ENCODE measurements around the gene FXYD4.

Gene FXYD4

DNA sequence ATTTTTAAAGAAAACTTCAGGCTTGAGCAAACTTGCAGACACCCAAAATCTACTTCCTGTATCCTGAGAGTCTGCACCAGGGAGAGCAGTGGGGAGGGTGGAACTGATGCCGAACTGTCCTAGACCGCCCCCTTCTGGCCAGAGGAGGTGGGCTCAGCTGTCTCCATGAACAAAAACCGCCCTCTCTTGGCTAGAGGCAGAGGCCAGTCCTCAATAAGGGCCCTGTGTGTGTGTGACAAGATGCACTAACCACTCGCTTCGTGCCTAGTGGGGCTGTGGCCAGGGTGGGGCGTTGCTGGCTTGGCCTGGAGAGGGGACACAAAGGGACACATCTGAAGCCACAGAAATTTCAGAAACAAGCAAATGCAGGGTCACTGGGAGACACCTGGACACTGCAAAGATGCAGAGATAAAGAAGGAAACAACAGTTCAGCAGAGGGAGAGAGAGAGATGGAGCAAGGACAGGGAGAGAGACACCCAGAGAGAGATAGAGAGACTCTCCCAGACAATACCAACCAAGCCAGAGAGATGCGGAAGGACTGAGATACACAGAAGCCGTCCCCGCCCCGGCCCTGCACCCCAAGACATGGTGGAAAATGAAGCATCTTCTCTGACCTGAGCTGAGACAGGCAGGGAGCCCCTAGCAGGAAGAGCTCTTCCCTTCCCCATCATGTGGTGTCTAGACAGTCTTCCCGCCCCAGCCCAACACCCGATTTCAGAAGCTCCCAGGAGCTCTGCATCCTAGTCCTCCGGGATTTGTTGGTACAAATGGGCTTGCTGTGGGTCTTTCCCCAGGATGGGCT, 22.7 kb upstream of the FXYD4 start:
- H3K4me3 ChIP-seq (ENCODE audit: low read depth, low read length) = no peak overlapping the region
- TF ChIP-seq, protein P1, sequence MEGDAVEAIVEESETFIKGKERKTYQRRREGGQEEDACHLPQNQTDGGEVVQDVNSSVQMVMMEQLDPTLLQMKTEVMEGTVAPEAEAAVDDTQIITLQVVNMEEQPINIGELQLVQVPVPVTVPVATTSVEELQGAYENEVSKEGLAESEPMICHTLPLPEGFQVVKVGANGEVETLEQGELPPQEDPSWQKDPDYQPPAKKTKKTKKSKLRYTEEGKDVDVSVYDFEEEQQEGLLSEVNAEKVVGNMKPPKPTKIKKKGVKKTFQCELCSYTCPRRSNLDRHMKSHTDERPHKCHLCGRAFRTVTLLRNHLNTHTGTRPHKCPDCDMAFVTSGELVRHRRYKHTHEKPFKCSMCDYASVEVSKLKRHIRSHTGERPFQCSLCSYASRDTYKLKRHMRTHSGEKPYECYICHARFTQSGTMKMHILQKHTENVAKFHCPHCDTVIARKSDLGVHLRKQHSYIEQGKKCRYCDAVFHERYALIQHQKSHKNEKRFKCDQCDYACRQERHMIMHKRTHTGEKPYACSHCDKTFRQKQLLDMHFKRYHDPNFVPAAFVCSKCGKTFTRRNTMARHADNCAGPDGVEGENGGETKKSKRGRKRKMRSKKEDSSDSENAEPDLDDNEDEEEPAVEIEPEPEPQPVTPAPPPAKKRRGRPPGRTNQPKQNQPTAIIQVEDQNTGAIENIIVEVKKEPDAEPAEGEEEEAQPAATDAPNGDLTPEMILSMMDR (conservative IDR thresholded peaks at IDR 0.05; ENCODE audit: low read depth, low read length) = peak; percentile 99
- DNase-seq (ENCODE audit: low read depth) = peak; percentile 87

DNA sequence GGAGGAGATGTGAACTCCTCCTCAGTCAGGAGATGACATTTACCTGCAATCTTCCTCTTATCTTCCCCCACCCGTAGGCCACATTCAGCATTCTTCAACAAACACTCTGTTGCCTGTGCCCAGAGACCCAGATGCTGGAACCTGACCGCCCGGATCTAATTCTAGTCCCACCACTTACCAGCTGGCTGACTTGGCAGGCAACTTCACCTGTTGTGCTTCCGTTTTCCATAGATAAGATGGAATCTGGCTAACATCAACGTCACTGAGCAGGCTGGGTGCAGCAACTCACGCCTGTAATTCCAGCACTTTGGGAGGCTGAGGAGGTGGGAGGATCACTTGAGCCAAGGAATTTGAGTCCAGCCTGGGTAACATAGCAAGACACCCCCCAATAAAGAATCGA, 21.3 kb upstream of the FXYD4 start:
- no peak for DNase-seq (ENCODE audit: low read depth)
- H3K4me3 ChIP-seq (ENCODE audit: low read depth, low read length) = no peak overlapping the region
- TF ChIP-seq, protein P1 (conservative IDR thresholded peaks at IDR 0.05; ENCODE audit: low read depth, low read length) = no peak

DNA sequence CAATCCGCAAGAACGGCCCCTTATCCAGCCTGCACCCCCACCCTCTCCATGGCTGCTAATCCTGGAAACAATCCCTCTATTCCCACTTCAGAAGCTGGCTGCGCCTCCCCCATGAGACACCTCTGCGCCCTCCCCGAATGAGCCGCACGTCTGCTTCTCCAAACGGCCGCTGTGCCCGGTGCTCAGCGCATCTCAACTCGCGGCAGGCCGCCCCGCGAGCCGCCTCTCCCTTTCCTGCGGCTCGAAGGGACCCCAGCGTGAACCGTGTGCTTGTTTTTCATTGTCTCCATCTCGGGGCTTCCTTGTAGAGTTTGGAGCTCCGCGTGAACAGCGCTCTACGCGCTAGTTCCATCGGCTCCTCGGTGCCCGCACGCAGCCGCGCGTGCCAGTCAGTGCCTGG, 20.8 kb upstream of the FXYD4 start:
- H3K4me3 ChIP-seq (ENCODE audit: low read depth, low read length) = no peak overlapping the region
- TF ChIP-seq, protein P1 (conservative IDR thresholded peaks at IDR 0.05; ENCODE audit: low read depth, low read length) = no peak
- no peak for DNase-seq (ENCODE audit: low read depth)

DNA sequence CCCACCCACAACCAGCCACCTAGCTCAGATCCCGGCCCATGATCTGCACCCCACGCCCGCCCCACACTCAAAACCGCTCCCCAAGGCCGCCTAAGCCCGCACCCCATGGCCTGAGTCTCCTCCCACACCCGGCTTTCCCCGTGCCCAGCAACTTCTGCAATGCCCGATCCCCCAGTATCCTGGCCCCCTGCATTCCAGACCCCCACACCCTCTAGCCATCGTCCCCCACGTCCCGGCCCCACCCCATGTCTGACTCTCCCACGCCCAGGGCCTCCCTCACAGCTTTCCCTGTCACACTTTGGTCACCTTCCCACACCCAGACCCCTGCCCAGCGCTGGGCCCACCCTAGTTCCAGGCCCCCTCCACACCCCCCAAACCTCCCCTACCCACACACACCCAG, 20.1 kb upstream of the FXYD4 start:
- H3K4me3 ChIP-seq (ENCODE audit: low read depth, low read length) = no peak overlapping the region
- TF ChIP-seq, protein P1 (conservative IDR thresholded peaks at IDR 0.05; ENCODE audit: low read depth, low read length) = no peak
- DNase-seq (ENCODE audit: low read depth) = no peak

DNA sequence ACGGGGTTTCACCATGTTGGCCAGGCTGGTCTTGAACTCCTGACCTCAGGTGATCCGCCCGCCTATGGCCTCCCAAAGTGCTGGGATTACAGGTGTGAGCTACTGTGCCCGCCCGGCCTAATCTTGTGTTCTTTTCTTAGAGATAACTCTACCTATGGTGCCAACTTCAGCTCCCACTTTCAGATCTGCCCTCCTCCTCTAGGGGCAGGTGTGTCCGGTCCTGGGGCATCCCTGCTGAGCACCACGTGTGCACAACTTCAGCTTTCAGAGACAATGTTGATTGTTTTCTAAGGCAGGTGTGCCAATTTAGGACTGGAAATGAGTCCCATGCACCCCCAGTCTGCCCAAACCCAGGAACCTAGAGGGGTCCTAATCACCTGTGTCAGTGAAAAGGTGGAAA, 18.5 kb upstream of the FXYD4 start:
- no peak for DNase-seq (ENCODE audit: low read depth)
- H3K4me3 ChIP-seq (ENCODE audit: low read depth, low read length) = no peak overlapping the region
- TF ChIP-seq, protein P1 (conservative IDR thresholded peaks at IDR 0.05; ENCODE audit: low read depth, low read length) = no peak

DNA sequence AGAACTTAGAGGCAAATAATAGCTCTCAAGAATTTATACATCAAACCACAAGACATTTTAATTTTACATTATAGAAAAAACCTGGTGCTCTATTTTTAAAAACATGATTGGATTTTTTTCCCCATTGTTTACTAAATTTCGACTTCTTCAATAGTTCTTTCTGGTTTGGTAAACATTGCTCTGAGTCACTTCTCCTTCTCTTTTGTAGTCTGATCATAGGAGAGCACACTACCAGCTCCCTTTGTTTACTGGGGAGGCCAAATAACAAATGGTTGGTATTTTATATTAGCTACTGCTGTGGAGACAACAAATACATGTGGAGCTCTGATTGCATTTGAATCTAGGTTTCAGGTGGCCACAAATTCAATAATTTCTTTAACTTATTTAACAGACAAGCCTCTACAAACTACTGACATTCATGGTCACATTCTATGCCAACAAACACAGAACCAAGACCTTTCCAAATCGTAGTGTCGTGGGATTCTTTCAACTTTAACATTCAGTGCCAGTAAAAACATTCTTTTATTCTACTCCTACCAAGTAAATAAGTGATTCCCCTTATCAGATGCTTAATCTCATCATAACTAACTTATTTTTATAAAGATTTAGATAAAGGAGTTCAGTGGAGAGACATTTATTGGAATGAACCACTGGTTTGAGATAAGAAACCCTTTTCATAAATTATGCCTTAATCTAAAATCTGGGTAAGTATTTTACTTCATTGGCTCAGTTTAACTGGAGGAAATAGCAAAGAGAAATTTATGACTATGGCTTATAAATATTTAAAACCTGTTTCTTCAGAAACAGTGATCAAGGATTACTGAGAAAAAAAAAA, 17.7 kb upstream of the FXYD4 start:
- no peak overlapping the region for H3K4me3 ChIP-seq (ENCODE audit: low read depth, low read length)
- TF ChIP-seq, protein P1 (conservative IDR thresholded peaks at IDR 0.05; ENCODE audit: low read depth, low read length) = no peak
- DNase-seq (ENCODE audit: low read depth) = no peak
